Vagina (tissue), 2 donors: ENCODE measurements around the gene NUBPL.

Source experiments
- CTCF ChIP-seq, 3 experiments: fragments of 450-650 bp in 2 of 3; fragments of 200-600 bp in 1 of 3; sonication (generic) in 1 of 3; IDR thresholded peaks; one replicate each; pipeline ENCODE4 v1.5.1; 2017 to 2019; ENCODE audit warnings: antibody characterized with exemption in 3 of 3, mild to moderate bottlenecking in 2 of 3, moderate library complexity in 2 of 3
- POLR2A ChIP-seq, 2 donors: fragments of 450-650 bp; IDR thresholded peaks; one replicate each; pipeline ENCODE4 v1.6.1; 2017; ENCODE audit warnings: antibody characterized with exemption in 2 of 2, mild to moderate bottlenecking in 2 of 2, moderate library complexity in 2 of 2

DNA sequence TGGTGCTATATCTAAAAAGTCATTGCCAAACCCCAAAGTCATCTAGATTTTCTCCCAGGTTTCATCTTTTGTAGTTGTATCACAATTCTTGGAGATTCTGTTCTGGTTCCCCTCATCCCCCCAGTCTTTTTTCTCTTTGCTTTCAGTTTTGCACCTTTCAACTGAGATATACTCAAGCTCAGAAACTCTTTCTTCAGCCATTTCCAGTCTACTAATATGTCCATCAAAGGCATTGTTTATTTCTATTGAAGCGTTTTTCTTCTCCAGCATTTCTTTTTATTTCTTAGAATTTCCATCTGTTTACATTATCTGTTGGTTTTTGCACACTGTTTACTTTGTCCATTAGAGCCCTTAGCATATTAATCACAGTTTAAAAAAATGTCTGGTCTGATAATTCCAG is 179.5 kb downstream of the NUBPL start:
- TF ChIP-seq POLR2A (IDR thresholded peaks at IDR 0.05) (no peak), CTCF (IDR thresholded peaks at IDR 0.05) (no peak)
